Breast epithelium (tissue), 4 donors: ENCODE results near the gene ASXL1. TPM values are rescaled to one million over a fixed set of nuclear protein-coding genes. Genes with fewer than 3 reads are reported as not detected.
"Not testable (repeated sequence)": the region's sequence is repeated elsewhere in the genome, so short reads cannot be mapped to it uniquely, and the experiment has no call there.

Experiments
- DNase-seq, 2 donors: peaks; one replicate each; pipeline ENCODE4 v3.0.0-alpha.2; 2019; ENCODE audit warnings: low spot score in 2 of 2
- H3K27ac ChIP-seq, 2 donors: fragments of 200-600 bp; sonication (generic) in 1 of 2; one replicate each; pipeline ENCODE4 v1.5.1; 2016 to 2019; ENCODE audit warnings: mild to moderate bottlenecking in 1 of 2
- H3K27me3 ChIP-seq, 2 donors: fragments of 200-600 bp; sonication (generic) in 1 of 2; one replicate each; pipeline versions ENCODE4 v1.5.1 to v1.6.0; 2017 to 2019; ENCODE audit warnings: control low read depth in 1 of 2, mild to moderate bottlenecking in 1 of 2
- H3K36me3 ChIP-seq: fragments of 200-600 bp; one replicate; pipeline ENCODE4 v1.5.1; 2019
- H3K4me1 ChIP-seq, 2 donors: fragments of 200-600 bp; sonication (generic); one replicate each; pipeline ENCODE4 v1.5.1; 2016 to 2019; ENCODE audit warnings: control low read depth in 1 of 2
- H3K4me3 ChIP-seq, 3 donors: fragments of 200-600 bp; sonication (generic); 1 replicate in 2 of 3; 2 replicates in 1 of 3; pipeline ENCODE4 v1.5.1; 2016 to 2019; ENCODE audit warnings: mild to moderate bottlenecking in 3 of 3, moderate library complexity in 2 of 3
- H3K9me3 ChIP-seq, 2 donors: fragments of 200-600 bp; sonication (generic) in 1 of 2; one replicate each; pipeline ENCODE4 v1.5.1; 2016 to 2019; ENCODE audit warnings: control low read depth in 1 of 2
- POLR2A ChIP-seq: fragments of 450-650 bp; IDR thresholded peaks from one replicate; pipeline ENCODE4 v1.6.1; 2016; ENCODE audit warnings: antibody characterized with exemption, mild to moderate bottlenecking, moderate library complexity
- POLR2AphosphoS5 ChIP-seq, 3 donors: sonication (generic); formaldehyde crosslinking; IDR thresholded peaks; one replicate each; pipeline ENCODE4 v1.6.1; 2017; ENCODE audit warnings: antibody characterized with exemption in 3 of 3
- intact Hi-C: fragments of 100-400 bp; cut with DNase I; formaldehyde crosslinking; loops from one replicate; pipeline ENCODE4 v1.15.1; 2023; ENCODE audit warnings: low total_unique reads
- total RNA-seq, 3 donors: library from RNA; depleted of rRNA; stranded (reverse); fragments of >200 nt; gene quantifications; one replicate each; pipeline ENCODE4 v1.1.0, GENCODE V29; 2016
- TF ChIP-seq, protein P1 (sequence below), 3 donors: fragments of 450-650 bp; IDR thresholded peaks; one replicate each; pipeline ENCODE4 v1.5.1; 2016 to 2017; ENCODE audit warnings: antibody characterized with exemption in 3 of 3, mild to moderate bottlenecking in 3 of 3, moderate library complexity in 3 of 3

Gene ASXL1
- total RNA-seq, 3 donors from 2014 or later: 73.3 to 102 (median 97.3) TPM

DNA sequence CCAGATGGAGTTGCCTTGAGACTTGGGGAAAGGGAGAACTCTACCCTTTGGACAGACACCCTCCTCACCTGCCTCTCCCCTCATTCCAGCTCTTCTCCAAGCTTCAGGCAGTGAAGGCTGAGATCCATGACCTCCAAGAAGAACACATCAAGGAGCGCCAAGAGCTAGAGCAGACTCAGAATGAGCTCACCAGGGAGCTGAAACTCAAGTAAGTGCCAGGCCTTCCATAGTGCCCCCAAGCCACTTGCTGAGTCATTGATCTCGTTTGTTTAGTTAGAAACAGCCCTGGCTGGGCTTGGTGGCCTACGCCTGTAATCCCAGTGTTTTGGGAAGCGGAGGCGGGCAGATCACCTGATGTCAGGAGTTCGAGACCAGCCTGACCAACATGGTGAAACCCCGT is 41.5 kb upstream of the ASXL1 start:
- intact Hi-C loops: no loop called here
- H3K27ac ChIP-seq: no peak overlapping the region
- no peak for DNase-seq
- H3K36me3 ChIP-seq: no peaks in the 10 kb centered on the region
- no peaks in the 10 kb centered on the region for H3K4me1 ChIP-seq
- H3K27me3 ChIP-seq: no peaks in the 10 kb centered on the region
- H3K4me3 ChIP-seq: no peak overlapping the region
- no peak for TF ChIP-seq POLR2A
- TF ChIP-seq, protein P1, sequence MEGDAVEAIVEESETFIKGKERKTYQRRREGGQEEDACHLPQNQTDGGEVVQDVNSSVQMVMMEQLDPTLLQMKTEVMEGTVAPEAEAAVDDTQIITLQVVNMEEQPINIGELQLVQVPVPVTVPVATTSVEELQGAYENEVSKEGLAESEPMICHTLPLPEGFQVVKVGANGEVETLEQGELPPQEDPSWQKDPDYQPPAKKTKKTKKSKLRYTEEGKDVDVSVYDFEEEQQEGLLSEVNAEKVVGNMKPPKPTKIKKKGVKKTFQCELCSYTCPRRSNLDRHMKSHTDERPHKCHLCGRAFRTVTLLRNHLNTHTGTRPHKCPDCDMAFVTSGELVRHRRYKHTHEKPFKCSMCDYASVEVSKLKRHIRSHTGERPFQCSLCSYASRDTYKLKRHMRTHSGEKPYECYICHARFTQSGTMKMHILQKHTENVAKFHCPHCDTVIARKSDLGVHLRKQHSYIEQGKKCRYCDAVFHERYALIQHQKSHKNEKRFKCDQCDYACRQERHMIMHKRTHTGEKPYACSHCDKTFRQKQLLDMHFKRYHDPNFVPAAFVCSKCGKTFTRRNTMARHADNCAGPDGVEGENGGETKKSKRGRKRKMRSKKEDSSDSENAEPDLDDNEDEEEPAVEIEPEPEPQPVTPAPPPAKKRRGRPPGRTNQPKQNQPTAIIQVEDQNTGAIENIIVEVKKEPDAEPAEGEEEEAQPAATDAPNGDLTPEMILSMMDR (IDR thresholded peaks at IDR 0.05): no peak
- TF ChIP-seq POLR2AphosphoS5 (IDR thresholded peaks at IDR 0.05): no peak
- H3K9me3 ChIP-seq: no peaks in the 10 kb centered on the region

DNA sequence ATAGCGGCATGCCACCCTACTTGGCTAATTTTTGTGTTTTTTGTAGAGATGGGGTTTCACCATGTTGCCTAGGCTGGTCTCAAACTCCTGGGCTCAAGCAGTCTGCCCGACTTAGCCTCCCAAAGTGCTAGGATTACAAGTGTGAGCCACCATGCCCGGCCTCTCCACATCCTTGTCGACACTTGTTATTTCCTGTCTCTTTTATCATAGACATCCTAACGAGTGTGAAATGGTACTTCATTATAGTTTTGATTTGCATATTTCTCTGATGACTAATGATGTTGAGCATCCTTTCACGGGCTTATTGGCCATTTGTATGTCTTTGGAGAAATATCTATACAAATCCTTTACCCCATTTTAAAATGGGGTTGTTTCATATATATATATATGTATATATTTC is 39.0 kb upstream of the ASXL1 start:
- Histone ChIP-seq H3K4me3 (no peak overlapping the region), H3K27ac (no peak overlapping the region), H3K4me1 (no peaks in the 10 kb centered on the region), H3K9me3 (no peaks in the 10 kb centered on the region), H3K36me3 (no peaks in the 10 kb centered on the region), H3K27me3 (no peaks in the 10 kb centered on the region)
- TF ChIP-seq POLR2A (no peak), POLR2AphosphoS5 (IDR thresholded peaks at IDR 0.05) (no peak)
- TF ChIP-seq, protein P1 (IDR thresholded peaks at IDR 0.05): no peak
- intact Hi-C loops: no loop called here
- no peak for DNase-seq

DNA sequence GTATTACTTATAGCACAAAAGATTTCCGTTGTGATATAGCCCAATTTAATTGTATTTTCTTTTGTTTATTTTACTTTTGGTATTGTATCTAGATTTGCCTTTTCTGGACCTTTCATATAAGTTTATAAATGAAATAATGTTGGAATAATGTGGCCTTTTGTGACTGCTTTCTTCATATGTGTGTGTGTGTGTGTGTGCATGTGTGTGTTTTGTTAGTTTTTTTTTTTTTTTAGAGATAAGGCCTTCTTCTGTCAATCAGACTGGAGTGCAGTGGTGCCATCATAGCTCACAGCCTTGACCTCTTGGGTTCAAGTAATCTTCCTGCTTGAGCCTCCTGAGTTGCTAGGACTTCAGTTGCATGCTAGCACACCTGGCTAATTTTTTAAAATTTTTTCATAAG is 37.8 kb upstream of the ASXL1 start:
- no peaks in the 10 kb centered on the region for H3K4me1 ChIP-seq
- intact Hi-C loops: no loop called here

DNA sequence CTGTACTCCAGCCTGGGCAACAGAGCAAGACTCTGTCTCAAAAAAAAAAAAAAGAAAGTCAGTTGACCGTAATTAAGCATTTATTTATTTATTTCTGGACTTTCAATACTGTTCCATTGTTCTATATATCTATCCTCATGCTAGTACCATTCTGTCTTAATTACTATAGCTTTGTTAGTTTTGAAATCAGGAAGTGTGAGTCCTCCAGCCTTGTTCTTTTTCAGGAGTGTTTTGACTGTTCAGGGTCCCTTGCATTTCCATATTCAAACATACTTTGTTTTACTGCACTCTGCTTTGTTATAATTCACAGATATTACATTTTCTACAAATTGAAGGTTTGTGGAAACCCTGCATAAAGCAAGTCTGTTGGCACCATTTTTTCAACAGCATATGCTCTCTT is 36.7 kb upstream of the ASXL1 start:
- TF ChIP-seq POLR2AphosphoS5 (IDR thresholded peaks at IDR 0.05) (no peak), POLR2A (no peak)
- TF ChIP-seq, protein P1 (IDR thresholded peaks at IDR 0.05): no peak
- no peaks in the 10 kb centered on the region for H3K9me3 ChIP-seq
- DNase-seq: no peak
- intact Hi-C loops: no loop called here
- no peaks in the 10 kb centered on the region for H3K27me3 ChIP-seq
- H3K4me1 ChIP-seq: no peaks in the 10 kb centered on the region
- no peak overlapping the region for H3K27ac ChIP-seq
- no peaks in the 10 kb centered on the region for H3K36me3 ChIP-seq
- H3K4me3 ChIP-seq: no peak overlapping the region

More for the DNA sequence above, 37.8 kb upstream of the ASXL1 start:
- no peaks in the 10 kb centered on the region for H3K27me3 ChIP-seq
- no peak for DNase-seq
- TF ChIP-seq, protein P1 (IDR thresholded peaks at IDR 0.05): no peak
- TF ChIP-seq POLR2A (no peak), POLR2AphosphoS5 (IDR thresholded peaks at IDR 0.05) (no peak)
- H3K9me3 ChIP-seq: no peaks in the 10 kb centered on the region
- no peak overlapping the region for H3K4me3 ChIP-seq
- H3K27ac ChIP-seq: no peak overlapping the region
- H3K36me3 ChIP-seq: no peaks in the 10 kb centered on the region

DNA sequence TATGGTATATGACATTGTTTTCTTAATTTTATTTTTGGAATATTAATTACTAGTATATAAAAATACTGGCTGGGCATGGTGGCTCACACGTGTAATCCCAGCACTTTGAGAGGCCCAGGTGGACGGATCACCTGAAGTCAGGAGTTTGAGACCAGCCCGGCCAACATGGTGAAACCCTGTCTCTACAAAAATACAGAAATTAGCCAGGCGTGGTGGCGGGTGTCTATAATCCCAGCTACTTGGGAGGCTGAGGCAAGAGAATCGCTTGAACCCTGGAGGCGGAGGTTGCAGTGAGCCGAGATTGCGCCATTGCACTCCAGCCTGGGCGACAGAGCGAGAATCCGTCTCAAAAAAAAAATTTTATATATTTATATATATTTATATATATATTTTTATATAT is 35.9 kb upstream of the ASXL1 start:
- H3K27ac ChIP-seq, H3K27me3 ChIP-seq, H3K36me3 ChIP-seq, H3K9me3 ChIP-seq, H3K4me1 ChIP-seq, DNase-seq, H3K4me3 ChIP-seq, intact Hi-C loops: not testable (repeated sequence)

DNA sequence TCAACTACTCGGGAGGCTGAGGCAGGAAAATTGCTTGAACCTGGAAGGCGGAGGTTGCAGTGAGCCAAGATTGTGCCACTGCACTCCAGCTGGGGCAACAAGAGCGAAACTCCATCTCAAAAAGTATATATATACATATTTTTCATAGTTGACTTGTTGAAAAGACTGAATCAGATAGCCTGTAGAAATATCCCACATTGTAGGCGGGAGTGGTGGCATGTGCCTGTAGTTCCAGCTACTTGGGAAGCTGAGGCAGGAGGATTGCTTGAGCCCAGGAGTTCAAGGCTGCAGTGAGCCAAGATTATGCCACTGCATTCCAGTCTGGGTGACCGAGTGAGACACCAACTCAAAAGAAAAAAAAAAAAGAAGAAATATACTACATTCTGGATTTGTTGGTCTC is 34.4 kb upstream of the ASXL1 start:
- H3K4me3 ChIP-seq, H3K36me3 ChIP-seq, H3K27me3 ChIP-seq, H3K27ac ChIP-seq, intact Hi-C loops, DNase-seq, H3K9me3 ChIP-seq, H3K4me1 ChIP-seq: not testable (repeated sequence)
